ENCODE measurements around the gene COQ8A. TPM values are rescaled to one million over a fixed set of nuclear protein-coding genes. Genes with fewer than 3 reads are reported as not detected.

COQ8A gene
- total and polyA plus RNA-seq, 2 experiments from 2014 or later: 25.2 to 37.4 TPM

GRCh38 chr1:227035316-227035715 is 95.2 kb downstream of the COQ8A start:
- DNase-seq (ENCODE audit: low spot score) (no peak), ATAC-seq (no peak)
- Histone ChIP-seq H2AFZ (no peak overlapping the region), H3K9me2 (ENCODE audit: insufficient read depth) (0 out of 2 replicates have a peak, but pooled peaks cover 3% of the 10 kb centered on the region), H4K20me1 (replicated peaks; ENCODE audit: insufficient read depth) (no peaks in the 10 kb centered on the region), H3K4me1 (ENCODE audit: insufficient read depth) (no peaks in the 10 kb centered on the region), H3K4me3 (no peak overlapping the region), H3K4me2 (no peak overlapping the region), H3K27ac (ENCODE audit: low read depth) (no peak overlapping the region), H3F3A (replicated peaks; ENCODE audit: low read depth) (no peaks in the 10 kb centered on the region), H3K27me3 (ENCODE audit: insufficient read depth) (no peaks in the 10 kb centered on the region), H3K36me3 (ENCODE audit: insufficient read depth) (no peaks in the 10 kb centered on the region; the same call in 1 of the 2 replicates), H3K79me2 (replicated peaks; ENCODE audit: insufficient read depth) (no peaks in the 10 kb centered on the region)
- H3K36me3 Mint-ChIP-seq (ENCODE audit: low read depth): peaks cover 26% of the 10 kb centered on the region
- peaks cover 6% of the 10 kb centered on the region; the same call in 2 of the 3 replicates for H3K4me1 Mint-ChIP-seq
- peaks cover 4% of the 10 kb centered on the region for H3K27me3 Mint-ChIP-seq (ENCODE audit: insufficient read depth, low read depth, poor library complexity)
- TF ChIP-seq EZH2 (IDR thresholded peaks at IDR 0.05; ENCODE audit: low read depth, unreplicated experiment) (no peak), ZNF331 (CRISPR knock-in tag; IDR thresholded peaks at IDR 0.05; ENCODE audit: low read depth) (no peak), JUNB (IDR thresholded peaks at IDR 0.05; ENCODE audit: unreplicated experiment) (no peak), REST (IDR thresholded peaks at IDR 0.05; ENCODE audit: unreplicated experiment) (no peak), CREB1 (CRISPR knock-in tag; IDR thresholded peaks at IDR 0.05; ENCODE audit: low read depth) (no peak), STAT1 (IDR thresholded peaks at IDR 0.05; ENCODE audit: unreplicated experiment) (no peak), NANOG (IDR thresholded peaks at IDR 0.05; ENCODE audit: borderline replicate concordance) (no peak), EZH2phosphoT487 (IDR thresholded peaks at IDR 0.05; ENCODE audit: unreplicated experiment) (no peak), ZNF114 (CRISPR knock-in tag; IDR thresholded peaks at IDR 0.05) (no peak), CTCF (conservative IDR thresholded peaks at IDR 0.05; ENCODE audit: low read depth in 2 of 2) (no peak), ZNF462 (CRISPR knock-in tag; IDR thresholded peaks at IDR 0.05) (no peak), POLR2AphosphoS5 (IDR thresholded peaks at IDR 0.05; ENCODE audit: low read depth) (no peak), ETS1 (IDR thresholded peaks at IDR 0.05) (no peak)
- no peaks in the 10 kb centered on the region for H3K9me3 Mint-ChIP-seq
- H3K4me3 Mint-ChIP-seq: no peak overlapping the region
- H3K27ac Mint-ChIP-seq: no peak overlapping the region
